ENCODE results near the gene CORO2A.
A peak's percentile ranks its signal among the peaks of the same experiment; 100 is the strongest.

The CORO2A gene

DNA sequence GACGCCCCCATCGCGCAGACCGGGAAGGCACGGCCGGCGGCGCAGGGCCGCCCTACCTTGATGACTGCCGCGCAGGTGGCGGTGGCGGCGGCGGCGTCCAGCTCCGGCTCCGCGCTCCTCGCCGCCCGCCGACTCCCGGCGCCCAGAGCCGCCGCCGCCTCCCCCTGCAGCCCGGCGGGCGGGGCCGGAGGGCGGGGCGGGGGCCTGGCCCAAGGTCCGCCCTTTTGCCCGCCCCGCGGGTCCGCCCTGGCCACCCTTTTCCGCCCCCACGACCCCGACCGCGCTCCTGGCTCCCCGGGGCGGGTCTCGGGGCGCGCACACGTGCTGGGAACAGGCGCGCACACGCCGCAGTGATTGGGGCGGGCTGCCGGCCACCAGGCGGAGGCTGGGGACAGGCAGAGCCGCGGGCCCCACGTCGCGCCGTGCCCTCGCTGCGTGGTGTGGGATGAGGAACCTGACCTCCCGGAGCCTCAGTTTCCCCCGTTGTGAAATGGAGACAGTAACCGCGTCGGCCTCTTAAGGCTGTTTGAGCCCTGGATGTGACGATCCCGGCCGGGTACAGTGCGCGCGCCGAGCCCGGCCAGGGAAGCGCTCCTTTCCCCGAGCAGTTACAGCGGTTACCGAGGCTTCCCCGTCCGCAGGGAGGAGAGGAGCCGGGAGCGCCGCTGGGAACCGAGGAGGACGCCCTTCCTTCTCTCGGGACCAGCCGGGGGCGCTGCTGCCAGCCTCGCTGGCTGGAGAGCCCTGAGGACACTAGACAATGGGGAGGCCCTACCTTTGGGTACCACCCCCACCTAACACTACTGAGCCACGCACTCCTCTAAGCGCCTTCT is at the start of gene CORO2A:
TSS of gene CORO2A (minus strand) at position 135 of the 833 bp plus-strand sequence. CDS start 34,977 bp downstream, outside the sequence.
- DNase-seq (ENCODE audit: low read depth, low spot score), result peak; percentile 36

- no peak for DNase-seq (ENCODE audit: low read depth, low spot score)
Observed at GRCh38 chr9:98241357-98242300, 49.2 kb upstream of the CORO2A start.

GRCh38 chr9:98240475-98240874 is 48.0 kb upstream of the CORO2A start:
- DNase-seq (ENCODE audit: low read depth, low spot score), result no peak

DNA sequence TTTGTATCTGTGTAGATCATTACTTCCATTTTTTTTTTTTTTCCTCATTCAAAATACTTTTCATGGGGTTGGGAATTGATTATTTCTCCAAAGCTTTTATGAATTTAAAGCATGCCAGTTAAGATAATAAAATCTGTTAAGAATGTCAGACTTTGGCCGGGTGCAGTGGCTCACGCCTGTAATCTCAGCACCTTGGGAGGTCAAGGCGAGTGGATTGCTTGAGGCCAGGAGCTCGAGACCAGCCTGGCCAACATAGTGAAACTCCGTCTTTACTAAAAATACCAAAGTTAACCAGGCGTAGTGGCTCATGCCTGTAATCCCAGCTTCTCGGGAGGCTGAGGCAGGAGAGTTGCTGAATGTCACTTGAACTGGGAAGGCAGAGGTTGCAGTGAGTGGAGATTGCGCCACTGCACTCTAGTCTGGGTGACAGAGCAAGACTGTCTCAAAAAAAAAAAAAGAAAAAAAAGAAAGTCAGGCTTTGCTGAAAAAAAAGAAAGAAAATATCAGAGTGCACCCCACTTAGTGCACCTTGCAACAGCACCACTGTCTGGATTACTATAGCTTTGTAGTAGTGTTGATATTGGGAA is 44.6 kb upstream of the CORO2A start:
- DNase-seq (ENCODE audit: low read depth, low spot score), result no peak

DNA sequence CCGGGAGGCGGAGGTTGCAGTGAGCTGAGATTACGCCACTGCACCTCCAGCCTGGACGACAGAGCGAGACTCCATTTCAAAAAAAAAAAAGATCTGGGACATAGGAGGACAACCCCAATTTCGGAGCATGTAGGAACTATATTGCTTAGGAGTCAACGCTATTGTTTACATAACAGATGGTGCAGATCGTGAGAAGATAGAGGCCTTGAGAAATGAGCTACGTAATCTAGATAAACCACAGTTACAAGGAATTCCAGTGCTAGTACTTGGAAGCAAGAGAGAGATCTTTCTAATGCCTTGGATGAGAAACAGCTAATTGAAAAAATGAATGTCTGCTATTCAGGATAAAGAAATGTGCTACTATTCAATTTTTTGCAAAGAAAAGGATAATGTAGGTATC is 42.7 kb upstream of the CORO2A start:
- no peak for DNase-seq (ENCODE audit: low read depth, low spot score)

DNA sequence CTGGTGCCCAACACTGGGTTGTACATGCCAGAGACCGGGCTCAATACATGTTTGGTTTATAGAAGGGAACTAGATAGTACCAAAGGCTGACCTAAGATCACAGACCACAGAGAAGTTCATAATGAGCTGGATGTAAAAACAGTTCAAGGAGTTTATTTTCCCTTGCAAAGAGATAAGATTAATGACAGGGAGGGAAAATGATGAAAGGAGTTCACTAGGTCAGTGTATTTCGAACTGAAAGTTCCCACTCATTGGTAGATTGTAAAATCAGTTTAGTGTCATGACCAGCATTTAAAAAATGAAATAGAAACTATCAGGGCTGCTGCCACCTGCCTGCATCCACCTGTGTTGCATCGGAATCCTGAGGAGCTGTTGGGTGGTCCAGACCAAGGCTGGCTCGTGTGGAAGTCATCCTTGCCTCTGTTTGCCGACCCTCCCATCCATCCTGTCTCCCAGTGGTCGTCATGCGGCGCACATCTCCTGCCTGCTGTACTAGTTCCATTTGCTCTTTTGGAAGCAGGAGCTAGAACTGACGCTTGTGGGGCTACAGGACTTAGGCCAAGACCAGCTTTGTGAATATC is 41.9 kb upstream of the CORO2A start:
- no peak for DNase-seq (ENCODE audit: low read depth, low spot score)

DNA sequence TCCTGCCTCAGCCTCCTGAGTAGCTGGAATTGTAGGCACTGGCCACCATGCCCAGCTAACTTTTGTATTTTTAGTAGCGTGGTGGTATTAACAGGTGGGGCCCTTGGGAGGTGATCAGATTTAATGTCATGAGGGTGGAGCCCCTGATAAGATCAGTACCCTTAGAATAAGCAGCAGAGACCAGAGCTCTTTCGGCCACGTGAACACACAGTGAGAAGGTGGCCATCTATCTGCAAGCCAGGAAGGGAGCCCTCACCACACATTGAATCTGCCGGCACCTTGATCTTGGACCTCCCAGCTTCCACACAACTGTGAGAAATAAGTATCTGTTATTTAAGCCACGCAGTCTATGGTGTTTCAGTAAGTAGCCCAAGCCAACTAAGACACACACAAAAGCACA is 40.5 kb upstream of the CORO2A start:
- no peak for DNase-seq (ENCODE audit: low read depth, low spot score)

DNA sequence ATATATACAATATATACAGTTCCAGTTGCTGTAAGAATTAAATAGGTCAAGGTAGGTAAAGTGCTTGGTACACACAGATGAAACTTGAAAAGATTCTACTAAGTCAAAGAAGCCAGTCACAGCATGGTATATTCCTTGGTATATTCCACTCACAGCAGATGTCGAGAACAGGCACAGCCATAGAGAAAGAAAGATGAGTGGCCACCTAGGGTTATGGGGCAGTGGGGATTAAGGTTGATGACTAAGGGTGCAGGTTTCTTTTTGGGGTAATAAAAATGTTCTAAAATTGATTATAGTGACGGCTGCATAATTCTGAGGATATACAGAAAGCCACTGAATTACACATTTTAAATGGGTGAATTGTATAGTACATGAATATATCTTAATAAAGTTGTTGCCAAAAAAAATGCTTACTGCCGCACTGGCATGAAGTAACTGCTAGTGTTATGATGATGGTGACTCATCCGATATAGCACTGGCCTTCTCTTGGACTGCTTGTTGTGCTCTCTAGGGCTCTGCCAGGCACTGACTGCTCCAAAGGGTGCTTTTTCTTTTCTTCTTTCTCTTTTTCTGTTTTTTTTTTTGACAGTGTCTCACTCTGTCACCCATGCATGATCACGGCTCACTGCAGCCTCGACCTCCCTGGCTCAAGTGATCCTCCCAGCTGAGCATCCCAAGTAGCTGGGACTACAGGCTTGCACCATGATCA is 39.5 kb upstream of the CORO2A start:
- DNase-seq (ENCODE audit: low read depth, low spot score), result no peak

DNA sequence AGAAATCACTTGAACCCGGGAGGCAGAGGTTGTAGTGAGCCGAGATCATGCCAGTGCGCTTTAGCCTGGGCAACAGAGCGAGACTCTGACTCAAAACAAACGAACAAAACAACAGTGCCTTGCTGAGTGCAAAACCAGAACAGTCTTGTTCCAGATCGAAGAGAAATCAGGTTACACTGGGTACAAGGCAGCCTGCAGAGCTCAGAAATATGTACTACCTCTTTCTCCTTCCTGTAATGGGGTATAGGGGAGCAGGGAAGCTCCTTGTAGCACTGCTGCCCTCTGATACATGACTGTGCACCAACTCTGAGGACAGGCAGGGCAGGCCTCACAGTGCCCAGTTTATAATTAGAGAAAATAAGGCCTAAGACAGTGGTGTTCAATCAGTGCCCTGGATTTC is 38.4 kb upstream of the CORO2A start:
- DNase-seq (ENCODE audit: low read depth, low spot score), result no peak

DNA sequence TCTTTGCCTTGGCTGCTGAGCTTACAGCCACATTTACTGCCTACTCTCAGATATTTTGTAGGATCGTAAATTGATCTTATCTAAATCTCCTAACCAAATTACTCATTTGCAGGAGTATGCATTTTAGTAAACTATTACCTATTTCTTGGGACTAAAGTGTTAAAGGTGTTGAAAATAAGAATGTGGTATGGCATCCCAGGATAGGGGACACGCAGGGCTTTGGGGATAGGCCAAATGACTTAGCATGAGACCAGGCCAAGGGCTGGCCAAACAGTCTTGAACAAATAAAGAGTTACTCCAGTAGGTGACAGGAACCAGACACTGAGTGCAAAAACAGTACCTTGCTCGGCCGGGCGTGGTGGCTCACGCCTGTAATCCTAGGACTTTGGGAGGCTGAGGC is 37.9 kb upstream of the CORO2A start:
- DNase-seq (ENCODE audit: low read depth, low spot score), result no peak

- no peak for DNase-seq (ENCODE audit: low read depth, low spot score)
Observed at GRCh38 chr9:98229620-98230019, 37.2 kb upstream of the CORO2A start.

DNA sequence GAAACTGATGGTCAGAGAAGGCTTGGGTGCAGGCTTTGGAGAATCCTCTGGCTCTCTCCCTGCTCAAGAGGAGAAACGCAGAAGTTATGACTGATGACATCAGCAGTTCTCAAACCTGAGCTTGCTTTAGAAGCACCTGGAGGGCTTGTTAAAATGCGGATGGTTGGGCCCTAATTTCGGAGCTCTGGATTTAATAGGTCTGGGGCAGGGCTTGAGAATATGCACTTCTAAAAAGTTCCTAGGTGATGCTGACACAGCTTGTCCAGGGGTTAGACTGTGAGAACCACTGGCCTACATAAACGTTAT is 36.6 kb upstream of the CORO2A start:
- no peak for DNase-seq (ENCODE audit: low read depth, low spot score)

DNA sequence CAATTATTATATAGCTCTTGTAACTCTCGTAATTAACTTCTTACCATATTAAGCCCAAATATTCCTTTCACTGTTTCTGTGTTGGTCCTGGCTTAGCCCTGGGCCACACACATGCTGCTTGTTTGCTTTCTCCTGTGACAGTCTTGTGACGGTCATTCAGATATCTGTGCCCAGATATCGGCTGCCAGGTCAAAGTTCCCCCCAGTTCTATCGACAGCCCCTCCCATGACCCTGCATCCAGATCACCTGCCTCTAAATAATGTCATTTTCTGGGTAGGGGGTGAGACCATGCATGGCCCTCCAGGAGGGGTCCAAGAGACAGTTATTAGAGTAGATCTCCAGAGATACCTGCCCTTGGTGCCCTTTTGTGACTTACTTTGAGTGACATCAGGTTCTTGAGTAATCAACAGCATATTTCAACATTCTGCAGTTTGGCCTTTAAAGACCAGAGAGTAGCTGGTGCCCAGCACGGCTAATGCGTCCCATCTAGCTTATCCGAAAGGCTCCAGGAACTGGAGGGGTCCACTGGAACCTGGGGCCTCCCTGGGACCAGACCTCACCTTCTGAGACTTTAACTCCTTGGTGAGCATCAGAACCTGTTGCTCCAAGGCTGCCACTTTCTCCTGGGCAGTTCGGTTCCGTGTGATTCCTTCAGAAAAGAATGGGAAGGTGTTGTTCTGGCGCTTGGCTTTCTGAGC is 36.1 kb upstream of the CORO2A start:
- no peak for DNase-seq (ENCODE audit: low read depth, low spot score)

GRCh38 chr9:98227883-98228282 is 35.4 kb upstream of the CORO2A start:
- no peak for DNase-seq (ENCODE audit: low read depth, low spot score)

- DNase-seq (ENCODE audit: low read depth, low spot score), result no peak
Observed at GRCh38 chr9:98226957-98227356, 34.5 kb upstream of the CORO2A start.

- DNase-seq (ENCODE audit: low read depth, low spot score), result no peak
Observed at GRCh38 chr9:98226516-98226915, 34.1 kb upstream of the CORO2A start.

DNA sequence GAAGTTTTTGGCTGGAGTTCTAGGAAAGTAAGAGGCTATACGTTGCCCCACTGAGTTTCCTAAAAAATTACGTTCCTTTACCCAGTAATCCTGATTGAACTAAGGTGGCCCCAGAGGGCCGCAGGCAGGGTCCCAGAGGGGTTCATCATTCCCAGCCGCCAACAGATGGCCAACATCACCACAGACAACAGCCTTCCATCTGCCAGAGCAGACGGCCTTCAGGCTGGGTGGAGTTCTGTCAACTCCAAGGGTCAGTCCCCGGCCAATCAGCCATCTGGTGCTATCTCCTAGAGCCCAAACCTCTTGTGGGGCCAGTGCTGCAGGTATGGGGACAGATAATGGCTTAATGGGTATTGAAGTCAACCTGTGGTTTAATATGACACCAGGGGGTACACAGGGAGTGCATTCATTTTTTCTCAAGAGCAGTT is 32.6 kb upstream of the CORO2A start:
- DNase-seq (ENCODE audit: low read depth, low spot score), result no peak

- no peak for DNase-seq (ENCODE audit: low read depth, low spot score)
Observed at GRCh38 chr9:98222885-98223691, 30.7 kb upstream of the CORO2A start.

- DNase-seq (ENCODE audit: low read depth, low spot score), result no peak
Observed at GRCh38 chr9:98220911-98221310, 28.5 kb upstream of the CORO2A start.

- no peak for DNase-seq (ENCODE audit: low read depth, low spot score)
Observed at GRCh38 chr9:98219794-98220370, 27.4 kb upstream of the CORO2A start.

Measured in activated CD4-positive, CD25-positive, alpha-beta regulatory T cell treated with anti-CD3 and anti-CD28 coated beads, Interleukin-2, amount 50 U/mL, for 16 hours (primary cell).